ENCODE results near the gene SCRN2. TPM values are rescaled to one million over a fixed set of nuclear protein-coding genes. Genes with fewer than 3 reads are reported as not detected.

Gene SCRN2
- total and polyA plus RNA-seq, 2 donors (not counting 3 experiments of a cell fraction or from before 2014, with no cell fraction given) = 31.7 to 48.9 TPM

GRCh38 chr17:47801176-47801765, 39.8 kb downstream of the SCRN2 start:
- Histone ChIP-seq H3K9me1 (replicated peaks; ENCODE audit: control insufficient read depth, extremely low read depth, insufficient read depth, low read length) (no peaks in the 10 kb centered on the region), H3K27me3 (ENCODE audit: control insufficient read depth in 2 of 2, insufficient read depth in 2 of 2, low read length in 2 of 2) (peaks cover 0 to 2% of the 10 kb centered on the region in 2 experiments), H3K27ac (ENCODE audit: insufficient read depth, low read depth, low read length) (no peak overlapping the region), H3K4me2 (ENCODE audit: insufficient read depth, low read length) (no peak overlapping the region), H3K4me1 (ENCODE audit: control insufficient read depth, extremely low read depth, insufficient read depth, low read length) (no peaks in the 10 kb centered on the region), H4K20me1 (replicated peaks; ENCODE audit: control insufficient read depth, extremely low read depth, insufficient read depth, low read length) (no peaks in the 10 kb centered on the region), H3K9me3 (replicated peaks; ENCODE audit: control insufficient read depth, insufficient read depth, low read length) (no peaks in the 10 kb centered on the region), H3K36me3 (ENCODE audit: control insufficient read depth in 2 of 2, extremely low read depth in 1 of 2, insufficient read depth in 2 of 2, low read length in 2 of 2) (no peaks in the 10 kb centered on the region), H3K79me2 (ENCODE audit: control insufficient read depth, insufficient read depth, low read length) (no peaks in the 10 kb centered on the region), H3K9ac (replicated peaks; ENCODE audit: extremely low read depth, insufficient read depth, low read length) (no peak overlapping the region), H3K4me3 (replicated peaks in 1 of 3; ENCODE audit: insufficient read depth in 1 of 3, low read depth in 1 of 3, low read length in 3 of 3) (no peak overlapping the region), H2AFZ (ENCODE audit: low read depth, low read length) (no peak overlapping the region)
- CTCF ChIA-PET = interaction anchor here (0.7 to 2.2 kb wide), 7 partner anchors 9 to 137 kb away, joined by 3 to 10 read pairs (median 5); no protein-coding TSS in a partner anchor
- no peak for TF ChIP-seq EZH2 (IDR thresholded peaks at IDR 0.05; ENCODE audit: borderline replicate concordance, low read depth, low read length, severe bottlenecking)
- TF ChIP-seq MYC (IDR thresholded peaks at IDR 0.05; ENCODE audit: low read depth, low read length) = no peak
- TF ChIP-seq FOS (IDR thresholded peaks at IDR 0.05; ENCODE audit: borderline replicate concordance, insufficient read depth, low read length) = no peak
- no peak for TF ChIP-seq JUN (IDR thresholded peaks at IDR 0.05; ENCODE audit: borderline replicate concordance, insufficient read depth, insufficient read length, low read depth)
- TF ChIP-seq MAX (IDR thresholded peaks at IDR 0.05; ENCODE audit: insufficient read depth, insufficient read length) = no peak
- no peak for TF ChIP-seq POLR2A (IDR thresholded peaks at IDR 0.05; ENCODE audit: low read depth, low read length)
- no peak for TF ChIP-seq GATA2 (IDR thresholded peaks at IDR 0.05; ENCODE audit: insufficient read depth, insufficient read length, low read depth, low read length)
- TF ChIP-seq POLR2AphosphoS5 (IDR thresholded peaks at IDR 0.05; ENCODE audit: insufficient read depth, low read depth, low read length) = no peak
- TF ChIP-seq CTCF (IDR thresholded peaks at IDR 0.05; ENCODE audit: extremely low read depth in 1 of 2, insufficient read depth in 1 of 2, low read depth in 1 of 2, low read length in 2 of 2) = no peak
- POLR2A ChIA-PET = no interaction called here
- dilution Hi-C loops (cut with MboI; ENCODE audit: extremely low pct_ligation_motif_present, low sequenced_read_pairs) (no loop called here), intact Hi-C loops (cut with micrococcal nuclease) (loop anchor here (5.0 kb wide), 1 partner anchor 139 kb away; no protein-coding TSS in a partner anchor)
- DNase-seq (ENCODE audit: low read depth, low spot score) = no peak
- FAIRE-seq = no peak
- no TSS peak for BruUV-seq (replicated peaks)

Measured in endothelial cell of umbilical vein (primary cell).